GM20431 (cell line): ENCODE results near the gene NOL4L.
"Not testable (repeated sequence)": the region's sequence is repeated elsewhere in the genome, so short reads cannot be mapped to it uniquely, and the experiment has no call there.

Experiments used
- in situ Hi-C: fragments of 300-500 bp; cut with MseI, MboI; formaldehyde crosslinking; loops from one replicate; pipeline ENCODE4 v1.15.0; 2020; ENCODE audit warnings: low sequenced_read_pairs; ENCODE audit not compliant: unreplicated experiment

The NOL4L gene

DNA sequence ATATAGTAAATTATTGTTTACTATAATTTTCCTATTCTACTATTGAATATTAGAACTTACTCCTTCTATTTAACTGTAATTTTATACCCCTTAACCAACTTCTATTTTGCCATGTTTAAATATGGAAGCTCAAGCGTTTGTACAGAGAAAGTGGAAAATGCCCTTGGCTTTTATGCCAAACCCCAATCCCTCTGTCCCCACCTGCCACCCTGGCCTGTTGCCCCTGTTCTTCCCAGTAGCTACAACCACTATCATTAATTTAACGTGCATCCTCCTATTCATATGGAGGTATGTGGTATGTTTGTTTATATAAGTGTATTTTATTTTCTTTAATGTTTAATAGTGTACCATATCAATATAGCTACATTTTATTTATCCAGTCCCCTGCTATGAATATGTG is 168.9 kb downstream of the NOL4L start:
- in situ Hi-C loops, result no loop called here

DNA sequence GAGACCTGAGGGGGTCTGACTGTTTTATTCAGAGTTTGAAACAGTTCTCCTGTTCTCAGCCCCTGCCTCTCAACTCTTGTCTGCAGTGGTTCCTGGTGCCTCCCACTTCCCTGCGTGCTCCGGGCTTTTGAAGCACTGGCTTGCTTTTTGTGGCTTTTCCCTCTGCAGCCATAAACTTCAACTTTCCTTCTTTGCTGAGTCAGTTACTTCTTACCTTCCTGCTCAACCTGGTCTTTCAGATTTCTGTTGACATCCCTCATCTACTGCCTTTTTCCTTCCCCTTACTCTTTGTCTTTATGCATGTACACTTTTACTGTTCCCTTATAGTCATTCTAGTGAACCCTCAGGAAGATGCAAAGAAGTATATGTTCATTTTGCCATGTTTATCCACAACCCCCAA is 169.6 kb downstream of the NOL4L start:
- in situ Hi-C loops, result no loop called here

DNA sequence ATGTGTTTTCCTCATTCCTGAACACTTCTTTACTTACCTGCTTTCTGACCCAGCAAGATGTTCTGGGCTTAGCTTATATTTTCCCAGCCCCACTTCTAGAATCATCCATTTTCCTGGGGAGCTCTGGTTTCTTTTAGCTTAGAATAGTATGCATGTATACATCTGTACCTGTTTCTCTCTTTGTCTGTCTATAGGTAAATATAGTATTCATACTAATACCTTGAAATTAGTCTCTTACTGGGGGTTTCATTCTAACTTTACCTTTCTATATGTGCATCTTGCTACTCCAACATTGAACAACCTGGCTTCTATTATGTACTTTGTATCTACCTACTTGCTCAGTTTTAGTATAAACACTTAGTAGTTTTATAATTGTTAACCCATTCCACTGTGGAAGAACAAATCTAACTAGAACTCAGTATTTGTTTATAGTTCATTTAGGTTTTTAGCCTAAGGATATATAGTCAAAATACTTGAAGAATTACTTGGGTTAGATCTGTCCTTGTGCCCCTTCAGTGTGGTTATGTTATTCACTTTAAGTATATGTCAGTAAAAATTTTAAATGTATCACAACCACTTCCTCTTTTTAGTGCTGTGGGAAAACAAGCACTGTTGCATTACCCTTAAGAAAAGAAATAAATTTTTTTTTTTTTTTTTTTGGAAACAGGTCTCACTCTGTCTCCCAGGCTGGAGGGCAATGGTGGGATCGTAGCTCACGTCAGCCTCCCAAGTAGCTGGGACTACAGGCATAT is 173.0 kb downstream of the NOL4L start:
- in situ Hi-C loops, result no loop called here

GRCh38 chr20:32407131-32407750 is 177.9 kb downstream of the NOL4L start:
- in situ Hi-C loops, result not testable (repeated sequence)

DNA sequence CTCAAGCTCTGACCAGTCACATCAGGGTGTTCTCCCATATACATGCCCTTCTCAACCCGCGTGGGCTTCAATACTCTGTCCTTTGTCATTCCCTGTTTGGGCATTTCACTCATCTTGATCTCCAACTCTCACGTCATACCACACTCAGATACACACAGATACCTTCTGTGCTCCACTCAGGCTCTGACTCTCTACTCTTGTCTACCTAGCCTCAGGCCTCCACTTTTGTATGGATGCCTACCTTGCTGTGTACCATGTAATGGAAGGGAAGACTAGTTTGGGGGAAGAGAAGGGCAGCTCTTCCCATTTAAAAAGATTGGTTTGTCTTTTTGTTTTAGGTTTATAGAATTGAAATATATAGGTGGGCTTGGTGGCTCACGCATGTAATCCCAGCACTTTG is 178.4 kb downstream of the NOL4L start:
- in situ Hi-C loops, result no loop called here

DNA sequence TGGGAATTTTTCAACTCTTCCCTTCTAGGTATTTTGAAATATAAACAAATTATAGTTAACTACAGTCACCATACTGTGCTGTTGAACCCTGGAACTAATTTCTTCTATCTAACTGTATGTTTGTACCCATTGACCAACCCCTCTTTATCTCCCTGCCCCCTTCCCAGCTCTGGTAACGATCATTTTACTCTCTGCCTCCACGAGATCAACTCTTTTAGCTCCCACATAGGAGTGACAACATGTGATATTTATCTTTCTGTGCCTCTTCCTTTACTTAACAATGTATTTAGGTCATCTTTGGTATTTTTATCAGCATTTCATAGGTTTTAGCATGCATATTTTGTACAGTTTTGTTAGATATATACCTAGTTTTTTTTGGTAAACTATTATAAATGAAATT is 181.1 kb downstream of the NOL4L start:
- in situ Hi-C loops, result no loop called here

GRCh38 chr20:32400476-32400875 is 184.7 kb downstream of the NOL4L start:
- in situ Hi-C loops, result no loop called here

DNA sequence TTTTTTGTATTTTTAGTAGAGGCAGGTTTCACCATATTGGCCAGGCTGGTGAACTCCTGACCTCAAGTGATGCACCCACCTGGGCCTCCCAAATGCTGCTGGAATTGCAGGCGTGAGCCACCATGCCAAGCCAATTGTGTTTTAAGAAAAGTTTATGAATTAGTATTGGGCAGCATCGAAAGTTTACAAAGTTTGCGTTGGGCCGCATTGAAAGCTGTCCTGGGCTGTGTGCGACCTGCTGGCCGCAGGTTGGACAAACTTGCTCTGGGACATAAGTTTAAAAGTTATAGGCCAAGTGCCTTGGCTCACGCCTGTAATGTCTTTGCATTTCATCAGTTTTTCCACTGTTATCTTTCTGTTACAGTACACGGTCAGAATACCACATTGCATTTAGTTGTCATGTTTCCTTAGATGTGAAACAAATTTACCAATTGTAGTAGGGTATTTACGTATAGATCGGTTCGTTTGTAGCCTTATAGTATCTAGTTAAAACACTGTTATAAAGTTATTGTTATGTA is 187.5 kb downstream of the NOL4L start:
- in situ Hi-C loops, result no loop called here

- in situ Hi-C loops, result no loop called here
Measured at GRCh38 chr20:32396646-32397160, 188.4 kb downstream of the NOL4L start.

- in situ Hi-C loops, result no loop called here
Measured at GRCh38 chr20:32395066-32395465, 190.1 kb downstream of the NOL4L start.
